NCI-H2029 (cell line): ENCODE measurements around the gene HS3ST4.
"Not testable (repeated sequence)": the region's sequence is repeated elsewhere in the genome, so short reads cannot be mapped to it uniquely, and the experiment has no call there.

Source experiments
- DNase-seq: peaks from one replicate; lab custom pipeline; 2025; lab: John Stamatoyannopoulos, UW

Gene HS3ST4

GRCh38 chr16:25988882-25989281 lies 297.1 kb downstream of the HS3ST4 start:
- no peak for DNase-seq

GRCh38 chr16:25996052-25996451 lies 304.3 kb downstream of the HS3ST4 start:
- DNase-seq: no peak

- DNase-seq: peak; percentile 36
These were observed 313.6 kb downstream of the HS3ST4 start for GRCh38 chr16:26005336-26005735.

GRCh38 chr16:26012376-26012775 lies 320.6 kb downstream of the HS3ST4 start:
- DNase-seq: no peak

GRCh38 chr16:26015776-26016175 lies 324.0 kb downstream of the HS3ST4 start:
- no peak for DNase-seq

GRCh38 chr16:26016989-26017388 lies 325.2 kb downstream of the HS3ST4 start:
- no peak for DNase-seq

GRCh38 chr16:26019381-26020242 lies 327.9 kb downstream of the HS3ST4 start:
- DNase-seq: no peak

GRCh38 chr16:26026709-26027450 lies 335.1 kb downstream of the HS3ST4 start:
- peak; percentile 3 for DNase-seq

- no peak for DNase-seq
These were observed 339.5 kb downstream of the HS3ST4 start for GRCh38 chr16:26031286-26031685.

GRCh38 chr16:26032661-26033060 lies 340.9 kb downstream of the HS3ST4 start:
- DNase-seq: not testable (repeated sequence)

GRCh38 chr16:26041952-26042668 lies 350.4 kb downstream of the HS3ST4 start:
- DNase-seq: no peak

GRCh38 chr16:26050472-26050871 lies 358.7 kb downstream of the HS3ST4 start:
- DNase-seq: no peak

- DNase-seq: no peak
These were observed 359.3 kb downstream of the HS3ST4 start for GRCh38 chr16:26051063-26051462.

GRCh38 chr16:26053889-26054288 lies 362.1 kb downstream of the HS3ST4 start:
- no peak for DNase-seq

GRCh38 chr16:26058326-26058725 lies 366.6 kb downstream of the HS3ST4 start:
- DNase-seq: no peak

GRCh38 chr16:26070302-26071100 lies 378.7 kb downstream of the HS3ST4 start:
- DNase-seq: no peak

GRCh38 chr16:26071101-26071866 lies 379.5 kb downstream of the HS3ST4 start:
- no peak for DNase-seq

GRCh38 chr16:26078716-26079355 lies 387.1 kb downstream of the HS3ST4 start:
- DNase-seq: peak; percentile 60

GRCh38 chr16:26087091-26087490 lies 395.3 kb downstream of the HS3ST4 start:
- peak; percentile 70 for DNase-seq

- no peak for DNase-seq
These were observed 399.8 kb downstream of the HS3ST4 start for GRCh38 chr16:26091511-26091910.
